NT2/D1 (cell line): ENCODE measurements around the gene ITGA5.

Source experiments
- DNase-seq: peaks from one replicate; pipeline ENCODE4 v3.0.0-alpha.2; 2011; ENCODE audit warnings: low read depth, low spot score
- H3K27me3 ChIP-seq: 2 replicates; pipeline ENCODE4 v1.6.0; 2011; ENCODE audit warnings: mild to moderate bottlenecking; ENCODE audit not compliant: insufficient read length, insufficient read depth
- H3K36me3 ChIP-seq: 2 replicates; pipeline ENCODE4 v1.6.1; 2011; ENCODE audit warnings: mild to moderate bottlenecking, low read length, mixed read lengths; ENCODE audit not compliant: insufficient read depth, insufficient read length
- H3K4me1 ChIP-seq: 2 replicates; pipeline ENCODE4 v1.5.1; 2011; ENCODE audit not compliant: insufficient read depth, insufficient read length
- H3K4me3 ChIP-seq: 2 replicates; pipeline ENCODE4 v1.5.1; 2011; ENCODE audit warnings: low read depth; ENCODE audit not compliant: insufficient read length
- H3K9ac ChIP-seq: 2 replicates; pipeline ENCODE4 v1.6.0; 2011; ENCODE audit warnings: low read depth; ENCODE audit not compliant: insufficient read length
- H3K9me3 ChIP-seq: 2 replicates; pipeline ENCODE4 v1.5.1; 2011; ENCODE audit warnings: mild to moderate bottlenecking, low read length; ENCODE audit not compliant: insufficient read depth
- SUZ12 ChIP-seq: IDR thresholded peaks from 2 replicates; pipeline ENCODE4 v1.6.1; 2011; ENCODE audit not compliant: insufficient read length, insufficient read depth; ENCODE audit errors: extremely low read depth
- YY1 ChIP-seq: IDR thresholded peaks from 2 replicates; pipeline ENCODE4 v1.6.1; 2011; ENCODE audit not compliant: insufficient read length, insufficient read depth
- ZNF274 ChIP-seq: IDR thresholded peaks from 2 replicates; pipeline ENCODE4 v1.6.1; 2011; ENCODE audit warnings: mild to moderate bottlenecking, low read depth, low read length

ITGA5 gene

DNA sequence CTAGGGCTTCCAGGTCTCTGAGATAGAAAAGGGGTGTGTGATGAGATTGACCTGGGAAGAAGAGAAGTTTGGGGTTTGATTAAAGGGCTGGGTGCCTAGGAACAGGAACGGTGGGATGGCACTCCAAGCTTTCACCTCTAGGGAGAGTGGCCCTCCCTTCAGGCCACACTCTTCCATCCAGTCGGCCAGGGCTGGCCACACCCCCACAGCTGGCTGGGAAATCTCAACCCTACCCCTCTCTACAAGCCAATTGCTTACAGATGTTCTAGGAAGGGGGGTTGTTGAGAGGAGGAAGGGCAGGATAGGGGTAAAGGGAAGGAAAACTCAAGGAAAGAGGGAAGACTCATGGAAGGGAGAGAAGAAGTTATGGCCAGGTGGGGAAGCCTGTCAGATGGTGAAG lies 6.6 kb upstream of the ITGA5 start:
- no peak for TF ChIP-seq YY1
- TF ChIP-seq ZNF274, result no peak
- TF ChIP-seq SUZ12, result no peak
- Histone ChIP-seq H3K27me3 (peaks cover 22% of the 10 kb centered on the region), H3K4me3 (no peak overlapping the region), H3K36me3 (no peaks in the 10 kb centered on the region), H3K9me3 (peaks cover 13% of the 10 kb centered on the region; the same call in 1 of the 2 replicates), H3K4me1 (peaks cover 15% of the 10 kb centered on the region), H3K9ac (no peak overlapping the region)
- DNase-seq, result no peak

GRCh38 chr12:54424224-54424623 lies 5.2 kb upstream of the ITGA5 start:
- no peak for DNase-seq
- Histone ChIP-seq H3K9ac (no peak overlapping the region), H3K36me3 (no peaks in the 10 kb centered on the region), H3K27me3 (peaks cover 22% of the 10 kb centered on the region), H3K4me3 (no peak overlapping the region), H3K4me1 (peaks cover 21% of the 10 kb centered on the region), H3K9me3 (peaks cover 13% of the 10 kb centered on the region; the same call in 1 of the 2 replicates)
- TF ChIP-seq YY1 (no peak), ZNF274 (no peak), SUZ12 (no peak)

DNA sequence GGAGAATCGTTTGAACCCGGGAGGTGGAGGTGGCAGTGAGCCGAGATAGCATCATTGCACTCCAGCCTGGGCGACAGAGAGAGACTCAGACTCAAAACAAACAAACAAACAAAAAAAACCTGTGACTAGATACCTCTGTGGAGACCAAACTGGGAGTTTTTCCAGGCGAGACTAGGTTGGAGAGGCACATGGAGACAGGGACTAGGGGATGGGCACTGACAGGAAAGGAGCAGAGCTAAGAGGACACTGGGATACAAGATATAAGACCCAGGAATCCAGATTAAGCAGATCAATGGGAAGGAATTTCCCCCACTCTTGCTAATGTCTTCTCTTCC lies 4.7 kb upstream of the ITGA5 start:
- TF ChIP-seq ZNF274 (no peak), YY1 (no peak), SUZ12 (no peak)
- no peak for DNase-seq
- Histone ChIP-seq H3K27me3 (peaks cover 22% of the 10 kb centered on the region), H3K4me1 (peaks cover 19% of the 10 kb centered on the region), H3K36me3 (no peaks in the 10 kb centered on the region), H3K9me3 (peaks cover 13% of the 10 kb centered on the region; the same call in 1 of the 2 replicates), H3K4me3 (no peak overlapping the region), H3K9ac (no peak overlapping the region)

GRCh38 chr12:54421879-54422250 lies 2.8 kb upstream of the ITGA5 start:
- Histone ChIP-seq H3K27me3 (peaks cover 25% of the 10 kb centered on the region), H3K9ac (no peak overlapping the region), H3K4me1 (peaks cover 16% of the 10 kb centered on the region), H3K36me3 (peaks cover under 1% of the 10 kb centered on the region), H3K4me3 (no peak overlapping the region), H3K9me3 (0 out of 2 replicates have a peak, but pooled peaks cover 3% of the 10 kb centered on the region)
- DNase-seq, result no peak
- TF ChIP-seq SUZ12 (no peak), YY1 (no peak), ZNF274 (no peak)

GRCh38 chr12:54421175-54421878 lies 2.3 kb upstream of the ITGA5 start:
- Histone ChIP-seq H3K27me3 (peaks cover 21% of the 10 kb centered on the region), H3K4me1 (peaks cover 16% of the 10 kb centered on the region)

DNA sequence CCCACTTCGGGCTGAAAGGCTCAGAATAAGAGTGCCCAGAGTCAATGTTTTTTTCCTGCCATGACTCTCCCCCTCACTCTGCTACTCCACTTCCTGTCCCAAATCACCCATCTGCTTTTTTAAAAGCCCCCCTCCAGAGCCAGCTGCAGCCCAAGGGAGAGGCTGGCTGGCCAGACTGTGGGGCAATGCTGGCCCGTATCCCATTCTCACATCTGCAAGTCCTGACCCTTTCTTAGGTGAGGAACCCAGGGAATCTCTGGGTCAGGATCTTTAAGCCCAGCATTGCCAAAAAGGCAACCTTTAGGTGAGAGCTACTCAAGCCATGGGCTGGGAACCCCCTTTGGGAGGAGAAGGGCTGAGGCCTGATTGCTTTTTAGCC lies 1.7 kb upstream of the ITGA5 start:
- DNase-seq, result no peak
- H3K36me3 ChIP-seq, result peaks cover 6% of the 10 kb centered on the region
- no peak overlapping the region for H3K9ac ChIP-seq
- no peak overlapping the region for H3K4me3 ChIP-seq
- H3K9me3 ChIP-seq, result no peaks in the 10 kb centered on the region
- H3K4me1 ChIP-seq, result peaks cover 16% of the 10 kb centered on the region
- TF ChIP-seq YY1 (no peak), SUZ12 (no peak), ZNF274 (no peak)
- peaks cover 17% of the 10 kb centered on the region for H3K27me3 ChIP-seq

More at GRCh38 chr12:54421175-54421878, 2.3 kb upstream of the ITGA5 start:
- H3K9me3 ChIP-seq, result no peaks in the 10 kb centered on the region
- TF ChIP-seq SUZ12 (no peak), ZNF274 (no peak), YY1 (no peak)
- no peak for DNase-seq
- H3K9ac ChIP-seq, result no peak overlapping the region
- H3K36me3 ChIP-seq, result peaks cover 6% of the 10 kb centered on the region
- H3K4me3 ChIP-seq, result no peak overlapping the region

DNA sequence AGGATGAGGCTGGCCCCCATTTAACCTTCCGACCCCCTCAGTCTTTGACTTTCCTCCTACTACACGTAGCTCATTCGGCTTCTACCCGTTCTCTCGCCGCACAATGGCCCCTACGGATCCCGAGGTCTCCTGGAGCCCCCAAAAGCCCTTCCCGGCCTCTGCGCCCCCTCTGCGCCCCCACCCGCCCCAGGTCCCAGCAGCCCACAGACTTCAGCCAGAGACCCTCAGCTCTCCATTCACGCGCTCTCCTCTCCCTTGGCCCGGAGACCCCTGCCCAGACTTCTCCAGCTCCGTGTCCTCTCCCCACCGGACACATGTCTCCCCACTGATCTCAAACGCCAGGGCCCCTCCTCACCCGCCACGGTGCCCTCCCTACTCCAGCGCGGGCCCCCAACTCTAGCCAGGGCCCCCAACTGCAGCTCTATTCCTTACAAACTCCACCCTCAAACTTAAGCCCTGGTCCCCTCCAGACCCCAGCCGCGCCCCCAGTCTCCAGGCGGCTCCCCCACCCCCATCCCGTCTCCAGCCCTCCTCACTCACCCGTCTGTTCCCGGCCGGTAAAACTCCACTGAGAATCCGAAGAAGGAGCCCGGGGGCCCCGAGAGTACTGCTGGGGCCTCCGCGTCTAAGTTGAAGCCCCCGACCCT lies 502 bp downstream of the ITGA5 start:
- TF ChIP-seq YY1, result no peak
- TF ChIP-seq ZNF274, result no peak
- TF ChIP-seq SUZ12, result no peak
- Histone ChIP-seq H3K27me3 (peaks cover 2% of the 10 kb centered on the region), H3K4me1 (peaks cover 19% of the 10 kb centered on the region), H3K9me3 (no peaks in the 10 kb centered on the region), H3K36me3 (peaks cover 24% of the 10 kb centered on the region), H3K4me3 (peak overlapping the region; percentile 70), H3K9ac (peak overlapping the region; percentile 85)
- no peak for DNase-seq
